IPS DF 4.7 (cell line): ENCODE measurements around the gene NUP205.
A peak's percentile ranks its signal among the peaks of the same experiment; 100 is the strongest.

Experiments used
- DNase-seq: peaks from one replicate; pipeline ENCODE4 v3.0.0-alpha.2; 2013; ENCODE audit warnings: low spot score; ENCODE audit errors: extremely low read depth

Gene NUP205

GRCh38 chr7:135557455-135558336 is at the start of gene NUP205:
Gene NUP205, plus strand, starts transcription at chr7:135557917. Its CDS starts 28 bp downstream, at chr7:135557945.
- DNase-seq = no peak

- no peak for DNase-seq
Measured at GRCh38 chr7:135508883-135509588, 48.7 kb upstream of the NUP205 start.

GRCh38 chr7:135509589-135509838 is 48.2 kb upstream of the NUP205 start:
- DNase-seq = no peak

GRCh38 chr7:135509839-135510591 is 47.7 kb upstream of the NUP205 start, which contains the start of gene CNOT4:
Gene CNOT4, minus strand, starts transcription at chr7:135510102. Its CDS starts 71,771 bp downstream, at chr7:135438331.
- peak; percentile 80 for DNase-seq

GRCh38 chr7:135510592-135511183 is 47.0 kb upstream of the NUP205 start:
- no peak for DNase-seq

- no peak for DNase-seq
Measured at GRCh38 chr7:135512135-135512887, 45.4 kb upstream of the NUP205 start.

- DNase-seq = no peak
Measured at GRCh38 chr7:135514856-135515255, 42.9 kb upstream of the NUP205 start.

GRCh38 chr7:135517060-135517459 is 40.7 kb upstream of the NUP205 start:
- no peak for DNase-seq

GRCh38 chr7:135518748-135519147 is 39.0 kb upstream of the NUP205 start:
- no peak for DNase-seq

GRCh38 chr7:135519233-135519688 is 38.5 kb upstream of the NUP205 start:
- DNase-seq = no peak

- no peak for DNase-seq
Measured at GRCh38 chr7:135519871-135520270, 37.8 kb upstream of the NUP205 start.

GRCh38 chr7:135522509-135522908 is 35.2 kb upstream of the NUP205 start:
- no peak for DNase-seq

- DNase-seq = no peak
Measured at GRCh38 chr7:135523146-135523545, 34.6 kb upstream of the NUP205 start.

GRCh38 chr7:135525426-135525825 is 32.3 kb upstream of the NUP205 start:
- DNase-seq = no peak

- no peak for DNase-seq
Measured at GRCh38 chr7:135527025-135527424, 30.7 kb upstream of the NUP205 start.

- no peak for DNase-seq
Measured at GRCh38 chr7:135536150-135536549, 21.6 kb upstream of the NUP205 start.

- DNase-seq = no peak
Measured at GRCh38 chr7:135537453-135537852, 20.3 kb upstream of the NUP205 start.

GRCh38 chr7:135537905-135538304 is 19.8 kb upstream of the NUP205 start:
- no peak for DNase-seq

GRCh38 chr7:135538376-135538775 is 19.3 kb upstream of the NUP205 start:
- no peak for DNase-seq

- DNase-seq = no peak
Measured at GRCh38 chr7:135539629-135540028, 18.1 kb upstream of the NUP205 start.

- no peak for DNase-seq
Measured at GRCh38 chr7:135541029-135541428, 16.7 kb upstream of the NUP205 start.
